Uterus (tissue), 4 donors: ENCODE results near the gene CTSK. TPM values are rescaled to one million over a fixed set of nuclear protein-coding genes. Genes with fewer than 3 reads are reported as not detected.
"Not testable (repeated sequence)": the region's sequence is repeated elsewhere in the genome, so short reads cannot be mapped to it uniquely, and the experiment has no call there.

Source experiments
- DNase-seq, 2 donors: peaks; one replicate each; pipeline ENCODE4 v3.0.0-alpha.2; 2019 to 2020
- H3K27ac ChIP-seq, 2 donors: fragments of 200-600 bp; sonication (generic); 1 replicate in 1 of 2; 2 replicates in 1 of 2; pipeline ENCODE4 v1.5.1; 2016 to 2018
- H3K27me3 ChIP-seq, 2 donors: fragments of 200-600 bp; sonication (generic); one replicate each; pipeline ENCODE4 v1.5.1; 2018 to 2019; ENCODE audit warnings: control low read depth in 1 of 2
- H3K36me3 ChIP-seq, 2 donors: fragments of 200-600 bp; sonication (generic); one replicate each; pipeline ENCODE4 v1.5.1; 2019; ENCODE audit warnings: control low read depth in 1 of 2
- H3K4me1 ChIP-seq, 2 donors: fragments of 200-600 bp; sonication (generic); one replicate each; pipeline ENCODE4 v1.5.1; 2018 to 2019; ENCODE audit warnings: control low read depth in 1 of 2
- H3K4me3 ChIP-seq, 2 donors: fragments of 200-600 bp; sonication (generic); 1 replicate in 1 of 2; 2 replicates in 1 of 2; pipeline ENCODE4 v1.5.1; 2018 to 2019; ENCODE audit warnings: mild to moderate bottlenecking in 1 of 2
- H3K9me3 ChIP-seq, 2 donors: fragments of 200-600 bp; sonication (generic); one replicate each; pipeline ENCODE4 v1.5.1; 2019; ENCODE audit warnings: control low read depth in 1 of 2
- POLR2A ChIP-seq, 2 donors: fragments of 450-650 bp; IDR thresholded peaks; one replicate each; pipeline ENCODE4 v1.6.1; 2016; ENCODE audit warnings: antibody characterized with exemption in 2 of 2, mild to moderate bottlenecking in 1 of 2, moderate library complexity in 1 of 2
- intact Hi-C: fragments of 100-400 bp; cut with DNase I; formaldehyde crosslinking; loops from one replicate; pipeline ENCODE4 v1.15.1; 2023; ENCODE audit warnings: low total_unique reads
- total RNA-seq, 4 donors: library from RNA; depleted of rRNA in 3 of 4; stranded (reverse); fragments of >200 nt in 3 of 4; gene quantifications; one replicate each; pipeline versions ENCODE4 v1.1.0 to v1.2.4, GENCODE V29; 2014 to 2023
- TF ChIP-seq, protein P1 (sequence below), 4 experiments: fragments of 200-600 bp in 2 of 4; fragments of 450-650 bp in 2 of 4; sonication (generic) in 2 of 4; IDR thresholded peaks; one replicate each; pipeline ENCODE4 v1.5.1; 2016 to 2019; ENCODE audit warnings: antibody characterized with exemption in 4 of 4, mild to moderate bottlenecking in 2 of 4, moderate library complexity in 1 of 4
- donor health status: DM: yes; HTN: yes; CAD: no.

Gene CTSK
- total RNA-seq, 4 donors from 2014 or later: 83.5 to 168 (median 114) TPM

DNA sequence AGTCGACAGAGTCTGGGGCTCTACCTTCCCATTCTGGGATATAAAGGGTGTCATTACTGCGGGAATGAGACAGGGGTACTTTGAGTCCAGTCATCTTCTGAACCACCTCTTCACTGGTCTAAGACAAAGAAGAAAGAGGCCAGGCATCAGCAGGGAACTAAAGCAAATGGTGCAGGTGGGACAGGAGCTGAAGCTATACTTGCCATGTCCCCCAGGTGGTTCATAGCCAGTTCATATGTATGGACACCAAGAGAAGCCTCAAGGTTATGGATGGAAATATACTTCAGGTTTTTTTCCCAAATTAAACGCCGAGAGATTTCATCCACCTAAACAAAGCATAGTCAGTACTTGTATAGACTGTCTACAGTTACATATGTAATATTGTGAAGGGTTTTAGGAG lies 2.2 kb downstream of the CTSK start:
- H3K4me3 ChIP-seq: no peak overlapping the region
- DNase-seq: no peak
- TF ChIP-seq, protein P1, sequence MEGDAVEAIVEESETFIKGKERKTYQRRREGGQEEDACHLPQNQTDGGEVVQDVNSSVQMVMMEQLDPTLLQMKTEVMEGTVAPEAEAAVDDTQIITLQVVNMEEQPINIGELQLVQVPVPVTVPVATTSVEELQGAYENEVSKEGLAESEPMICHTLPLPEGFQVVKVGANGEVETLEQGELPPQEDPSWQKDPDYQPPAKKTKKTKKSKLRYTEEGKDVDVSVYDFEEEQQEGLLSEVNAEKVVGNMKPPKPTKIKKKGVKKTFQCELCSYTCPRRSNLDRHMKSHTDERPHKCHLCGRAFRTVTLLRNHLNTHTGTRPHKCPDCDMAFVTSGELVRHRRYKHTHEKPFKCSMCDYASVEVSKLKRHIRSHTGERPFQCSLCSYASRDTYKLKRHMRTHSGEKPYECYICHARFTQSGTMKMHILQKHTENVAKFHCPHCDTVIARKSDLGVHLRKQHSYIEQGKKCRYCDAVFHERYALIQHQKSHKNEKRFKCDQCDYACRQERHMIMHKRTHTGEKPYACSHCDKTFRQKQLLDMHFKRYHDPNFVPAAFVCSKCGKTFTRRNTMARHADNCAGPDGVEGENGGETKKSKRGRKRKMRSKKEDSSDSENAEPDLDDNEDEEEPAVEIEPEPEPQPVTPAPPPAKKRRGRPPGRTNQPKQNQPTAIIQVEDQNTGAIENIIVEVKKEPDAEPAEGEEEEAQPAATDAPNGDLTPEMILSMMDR (IDR thresholded peaks at IDR 0.05): no peak
- no peak for TF ChIP-seq POLR2A (IDR thresholded peaks at IDR 0.05)
- H3K27me3 ChIP-seq: no peaks in the 10 kb centered on the region
- intact Hi-C loops: no loop called here
- H3K27ac ChIP-seq: peak overlapping the region in 1 of 2 donors; percentile 82
- no peaks in the 10 kb centered on the region for H3K36me3 ChIP-seq
- H3K9me3 ChIP-seq: no peaks in the 10 kb centered on the region
- H3K4me1 ChIP-seq: no peaks in the 10 kb centered on the region

DNA sequence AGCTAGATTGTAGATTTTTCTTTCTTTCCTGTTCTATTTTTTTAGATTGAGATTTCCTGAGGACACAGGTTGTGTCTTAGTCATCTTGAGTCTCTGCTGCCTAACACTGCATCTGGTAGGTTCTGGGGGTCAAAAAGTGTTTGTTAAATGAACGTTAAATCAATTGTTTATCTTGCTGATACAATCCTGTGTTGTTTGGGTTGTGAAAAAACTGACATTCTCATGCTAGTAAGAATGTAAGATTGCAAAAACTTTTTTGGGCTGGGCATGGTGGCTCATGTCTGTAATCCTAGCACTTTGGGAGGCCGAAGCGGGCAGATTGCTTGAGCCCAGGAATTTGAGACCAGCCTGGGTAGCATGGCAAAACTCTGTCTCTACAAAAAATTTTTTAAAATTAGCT lies 3.4 kb downstream of the CTSK start:
- no peak overlapping the region for H3K4me3 ChIP-seq
- TF ChIP-seq, protein P1 (IDR thresholded peaks at IDR 0.05): no peak
- no peak for TF ChIP-seq POLR2A (IDR thresholded peaks at IDR 0.05)
- no peaks in the 10 kb centered on the region for H3K36me3 ChIP-seq
- H3K27ac ChIP-seq: no peak overlapping the region
- intact Hi-C loops: no loop called here
- no peaks in the 10 kb centered on the region for H3K4me1 ChIP-seq
- no peak for DNase-seq
- no peaks in the 10 kb centered on the region for H3K27me3 ChIP-seq
- no peaks in the 10 kb centered on the region for H3K9me3 ChIP-seq

DNA sequence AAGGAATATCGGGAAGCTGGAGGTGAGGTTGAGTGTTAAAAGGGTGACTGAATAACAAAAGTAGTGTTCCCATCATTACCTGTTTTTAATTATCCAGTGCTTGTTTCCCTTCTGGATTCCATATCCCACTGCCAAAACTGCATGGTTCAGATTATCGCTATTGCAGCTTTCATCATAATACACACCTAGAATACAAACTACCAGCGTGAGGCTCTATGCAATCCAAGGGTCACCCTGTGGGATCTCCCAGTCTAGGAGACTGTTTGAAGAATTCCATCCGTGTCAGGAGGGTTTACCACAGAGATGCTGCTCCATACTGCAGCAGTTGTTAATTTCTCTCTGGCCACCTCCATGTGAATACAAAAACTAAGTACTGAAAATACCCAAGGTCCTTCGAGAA lies 9.0 kb downstream of the CTSK start:
- no peaks in the 10 kb centered on the region for H3K36me3 ChIP-seq
- no peaks in the 10 kb centered on the region for H3K4me1 ChIP-seq
- no peak for DNase-seq
- no peaks in the 10 kb centered on the region for H3K9me3 ChIP-seq
- no peaks in the 10 kb centered on the region for H3K27me3 ChIP-seq
- intact Hi-C loops: no loop called here
- no peak for TF ChIP-seq POLR2A (IDR thresholded peaks at IDR 0.05)
- TF ChIP-seq, protein P1 (IDR thresholded peaks at IDR 0.05): no peak
- no peak overlapping the region for H3K4me3 ChIP-seq
- no peak overlapping the region for H3K27ac ChIP-seq

DNA sequence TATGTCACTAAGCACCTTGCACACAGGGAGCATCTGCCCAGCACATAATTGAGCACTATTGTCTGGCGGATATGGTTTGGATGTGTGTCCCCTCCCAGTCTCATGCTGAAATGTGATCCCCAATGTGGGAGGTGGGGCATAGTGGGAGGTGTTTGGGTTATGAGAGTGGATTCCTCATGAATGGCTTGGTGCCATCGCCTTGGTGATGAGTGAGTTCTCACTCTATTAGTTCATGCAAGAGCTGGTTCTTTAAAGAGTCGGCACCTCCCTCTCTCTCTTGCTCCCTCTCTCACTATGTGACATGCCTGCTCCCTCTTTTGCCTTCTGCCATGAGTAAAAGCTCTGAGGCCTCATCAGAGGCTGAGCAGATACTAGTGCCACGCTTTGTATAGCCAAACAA lies 9.5 kb downstream of the CTSK start:
- H3K9me3 ChIP-seq: no peaks in the 10 kb centered on the region
- H3K4me3 ChIP-seq: no peak overlapping the region
- H3K27ac ChIP-seq: no peak overlapping the region
- intact Hi-C loops: no loop called here
- H3K27me3 ChIP-seq: no peaks in the 10 kb centered on the region
- H3K4me1 ChIP-seq: no peaks in the 10 kb centered on the region
- H3K36me3 ChIP-seq: no peaks in the 10 kb centered on the region
- no peak for DNase-seq
- no peak for TF ChIP-seq POLR2A (IDR thresholded peaks at IDR 0.05)
- TF ChIP-seq, protein P1 (IDR thresholded peaks at IDR 0.05): no peak

DNA sequence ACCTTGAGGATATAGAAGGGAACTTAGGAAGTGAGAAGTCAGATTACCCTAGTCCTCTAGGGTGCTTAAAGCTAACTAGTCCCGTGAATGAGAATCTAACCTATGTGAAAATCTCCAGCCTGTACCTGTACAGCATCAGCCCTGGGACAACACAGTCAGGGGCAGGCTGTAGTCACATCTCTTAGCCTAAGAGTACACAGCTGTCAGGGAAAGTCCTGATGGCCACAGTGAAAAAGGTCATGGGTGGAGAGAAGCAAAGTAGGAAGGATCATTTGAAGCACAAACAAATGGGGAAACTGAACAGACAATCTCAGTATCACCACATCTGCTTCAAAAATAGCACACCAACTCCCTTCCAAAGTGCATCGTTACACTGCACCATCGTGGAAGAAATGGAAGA lies 11.7 kb downstream of the CTSK start:
- no peak for TF ChIP-seq POLR2A (IDR thresholded peaks at IDR 0.05)
- TF ChIP-seq, protein P1 (IDR thresholded peaks at IDR 0.05): no peak
- no peak for DNase-seq
- intact Hi-C loops: no loop called here
- Histone ChIP-seq H3K36me3 (no peaks in the 10 kb centered on the region), H3K27ac (no peak overlapping the region), H3K27me3 (no peaks in the 10 kb centered on the region), H3K9me3 (no peaks in the 10 kb centered on the region), H3K4me3 (no peak overlapping the region), H3K4me1 (no peaks in the 10 kb centered on the region)

DNA sequence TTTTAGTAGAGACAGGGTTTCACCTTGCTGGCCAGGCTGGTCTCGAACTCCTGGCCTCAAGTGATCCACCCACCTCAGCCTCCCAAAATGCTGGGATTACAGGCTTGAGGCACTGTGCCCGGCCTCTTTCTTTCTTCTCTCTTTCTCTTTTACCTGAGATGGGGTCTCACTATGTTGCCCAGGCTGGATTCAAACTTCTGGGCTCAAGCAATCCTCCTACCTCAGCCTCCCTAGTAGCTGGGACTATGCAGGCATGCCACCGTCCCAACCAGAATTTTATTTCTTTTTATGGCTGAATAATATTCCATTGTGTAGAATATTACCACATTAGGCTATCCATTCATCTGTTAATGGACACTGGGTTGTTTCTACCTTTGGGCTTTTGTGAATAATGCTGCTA lies 14.3 kb downstream of the CTSK start:
- H3K36me3 ChIP-seq, H3K27me3 ChIP-seq, H3K4me3 ChIP-seq, H3K9me3 ChIP-seq, H3K27ac ChIP-seq, DNase-seq, intact Hi-C loops, H3K4me1 ChIP-seq: not testable (repeated sequence)
